Amniotic epithelial cell (primary cell): Measurements from ENCODE around the gene LRIT2.

Source experiments
- DNase-seq: peaks from one replicate; pipeline ENCODE4 v3.0.0-alpha.2; 2010; ENCODE audit warnings: low read depth

LRIT2 gene

DNA sequence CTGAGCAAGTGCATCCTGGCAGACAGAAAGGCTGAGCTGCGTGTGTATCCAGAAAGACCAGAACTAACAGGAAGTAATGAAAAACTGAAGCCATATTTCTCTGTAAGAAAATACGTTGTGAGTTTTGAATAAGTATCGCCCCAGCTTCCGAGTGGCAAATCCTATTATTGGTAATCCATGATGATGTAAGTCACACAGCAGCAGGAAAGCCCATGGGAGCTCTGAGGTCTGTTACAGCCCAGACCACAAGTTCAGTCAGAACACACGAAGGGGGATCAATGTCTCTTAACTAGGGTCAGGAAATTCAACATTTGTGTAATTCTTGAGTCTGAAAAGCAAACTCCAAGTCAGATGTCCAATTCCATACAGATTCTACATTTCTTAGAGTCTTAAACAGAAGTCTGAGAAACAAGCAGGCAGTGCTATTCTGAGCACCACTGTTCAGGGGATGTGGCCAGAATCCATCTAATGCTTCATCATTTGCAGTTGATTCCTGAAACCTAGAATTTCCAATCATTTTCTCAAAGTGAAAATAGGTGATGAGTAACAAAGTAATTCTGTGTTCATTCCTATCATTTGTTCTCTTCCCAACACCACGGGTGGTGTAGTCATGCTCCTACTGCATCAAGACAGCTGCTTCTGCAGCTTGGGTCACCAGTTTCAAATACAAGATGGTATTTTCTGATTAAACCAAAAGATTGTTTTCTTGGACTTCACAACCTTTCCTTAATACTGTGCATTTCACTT lies at the start of gene LRIT2:
LRIT2 (minus strand) TSS at position 118 of the 747 bp plus-strand sequence; CDS start at position 94, 24 bp downstream.
- DNase-seq, result no peak

- DNase-seq, result no peak
Observed at GRCh38 chr10:84270708-84271107, 45.4 kb upstream of the LRIT2 start.

DNA sequence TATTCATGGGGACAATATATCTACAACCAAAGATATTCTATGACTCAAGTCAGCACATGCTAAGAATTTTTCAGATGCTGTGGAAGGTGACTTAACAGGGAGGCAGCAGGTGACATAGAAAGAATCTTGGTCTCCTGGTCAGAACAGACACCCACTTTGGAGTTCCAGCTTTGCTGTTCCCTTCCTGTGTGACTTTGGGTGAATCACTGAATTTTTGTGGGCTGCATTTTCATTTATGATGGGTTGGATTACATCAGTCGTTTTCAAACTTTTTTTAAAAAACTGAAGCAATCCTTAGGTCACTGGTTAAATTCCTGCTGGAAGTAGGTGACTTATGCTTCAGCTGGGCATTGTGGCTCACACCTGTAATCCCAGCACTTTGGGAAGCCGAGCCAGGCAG lies 44.4 kb upstream of the LRIT2 start:
- peak; percentile 57 for DNase-seq

DNA sequence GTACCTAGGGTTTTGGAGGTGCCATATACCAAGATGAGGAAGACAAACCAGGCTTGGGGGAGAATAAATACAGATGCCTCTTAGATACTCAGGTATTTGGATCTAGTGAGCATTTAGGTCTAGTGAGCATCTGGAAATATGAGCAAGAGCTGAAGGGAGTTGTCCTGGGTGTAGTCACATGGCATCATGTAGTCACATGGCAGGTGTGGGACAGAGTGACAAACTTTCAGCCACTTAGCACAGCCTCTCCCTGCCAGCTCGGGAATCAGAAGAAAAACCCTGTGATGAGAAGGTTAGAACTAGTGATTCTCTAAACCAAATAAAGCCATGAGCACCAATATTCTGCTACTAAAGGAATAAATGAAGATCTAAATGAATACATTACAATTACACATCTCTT lies 43.8 kb upstream of the LRIT2 start:
- DNase-seq, result no peak

- DNase-seq, result peak; percentile 38
Observed at GRCh38 chr10:84267503-84268126, 42.3 kb upstream of the LRIT2 start.

GRCh38 chr10:84265418-84265817 lies 40.1 kb upstream of the LRIT2 start:
- DNase-seq, result no peak

- peak; percentile 34 for DNase-seq
Observed at GRCh38 chr10:84264611-84265141, 39.3 kb upstream of the LRIT2 start.

DNA sequence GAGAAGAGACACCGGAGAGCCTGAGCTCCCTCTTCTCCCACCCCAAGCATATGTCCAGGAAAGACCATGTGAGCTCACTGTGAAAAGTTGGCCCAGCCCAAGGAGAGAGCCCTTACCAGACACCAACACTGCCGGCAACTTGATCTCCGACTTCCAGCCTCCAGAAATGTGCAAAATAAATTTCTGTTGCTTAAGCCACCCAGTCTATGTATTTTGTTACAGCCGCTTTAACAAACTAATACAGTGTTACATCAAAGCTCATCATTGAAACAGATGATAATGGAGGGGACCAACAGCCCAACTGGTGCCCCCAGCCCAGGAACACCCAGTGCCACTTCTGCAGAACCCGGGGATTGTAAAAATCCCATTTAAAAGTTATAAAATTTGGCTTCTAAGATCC lies 38.4 kb upstream of the LRIT2 start:
- DNase-seq, result no peak

DNA sequence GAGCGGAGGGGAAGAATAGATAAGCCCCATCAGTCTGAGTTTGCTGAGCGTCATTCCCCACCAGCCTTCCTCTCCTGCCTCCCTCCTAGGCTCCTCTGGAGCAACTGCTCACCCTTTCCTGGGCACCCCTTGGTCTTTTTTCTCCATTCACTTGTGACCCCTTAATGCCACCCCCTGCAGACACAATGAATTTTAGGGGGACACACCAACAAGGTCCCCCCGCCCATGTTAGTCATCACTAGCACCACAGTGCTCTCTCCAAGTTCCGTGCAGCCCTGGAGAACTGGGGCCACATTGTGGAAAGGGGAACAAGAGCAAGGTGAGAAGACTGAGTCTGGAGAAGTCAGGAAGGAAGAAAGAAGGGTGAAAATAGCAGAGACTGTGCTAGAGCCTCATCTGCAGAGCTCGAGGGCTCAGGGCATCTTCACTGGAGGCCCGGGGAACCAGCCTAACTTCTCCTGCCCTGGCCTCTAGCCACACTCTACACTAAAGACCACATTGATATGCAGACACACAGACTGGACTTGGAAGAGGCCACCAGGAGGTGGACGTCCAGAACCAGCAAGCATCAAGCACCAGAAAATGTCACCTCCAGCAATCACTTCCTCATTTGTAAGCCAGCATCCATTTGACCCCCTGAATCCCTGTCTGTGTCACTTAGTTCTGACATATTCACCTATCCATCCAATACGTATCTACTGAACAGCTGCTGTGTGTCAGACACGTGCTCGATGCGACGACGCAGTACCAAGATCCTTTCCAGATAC lies 37.0 kb upstream of the LRIT2 start:
- DNase-seq, result no peak

DNA sequence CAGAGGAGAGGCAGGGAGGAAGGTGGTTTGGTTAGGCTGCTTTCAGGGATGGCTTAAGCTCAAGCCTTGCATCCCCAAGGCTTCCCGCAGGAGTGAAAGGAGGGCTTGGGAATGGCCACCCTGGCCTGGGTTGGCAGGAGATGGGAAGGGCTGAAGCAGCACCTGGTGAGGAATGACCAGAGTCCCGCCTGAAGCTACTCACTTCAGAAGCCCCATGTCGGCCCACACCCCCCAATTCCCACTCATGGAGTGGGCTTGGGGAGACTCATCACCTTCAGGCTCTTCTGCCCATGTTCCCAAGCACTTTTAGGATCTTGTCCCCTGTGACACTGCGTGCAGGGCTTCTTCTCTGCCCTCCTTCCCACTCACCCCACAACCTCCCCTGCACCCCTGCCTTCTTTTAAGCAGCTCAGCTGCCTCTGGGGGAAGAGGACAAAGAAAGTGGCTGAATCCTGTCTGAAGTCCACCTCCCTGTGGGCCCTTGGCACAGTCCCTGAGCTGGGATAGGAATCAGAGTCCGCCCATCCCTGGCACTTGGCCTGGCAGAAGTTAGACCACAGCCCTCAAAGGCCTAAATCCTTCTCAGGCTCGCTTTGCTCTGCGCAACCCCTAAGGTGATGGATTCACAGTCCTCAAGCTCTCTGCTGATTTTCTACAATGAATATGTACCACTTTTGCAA lies 36.0 kb upstream of the LRIT2 start:
- DNase-seq, result no peak

DNA sequence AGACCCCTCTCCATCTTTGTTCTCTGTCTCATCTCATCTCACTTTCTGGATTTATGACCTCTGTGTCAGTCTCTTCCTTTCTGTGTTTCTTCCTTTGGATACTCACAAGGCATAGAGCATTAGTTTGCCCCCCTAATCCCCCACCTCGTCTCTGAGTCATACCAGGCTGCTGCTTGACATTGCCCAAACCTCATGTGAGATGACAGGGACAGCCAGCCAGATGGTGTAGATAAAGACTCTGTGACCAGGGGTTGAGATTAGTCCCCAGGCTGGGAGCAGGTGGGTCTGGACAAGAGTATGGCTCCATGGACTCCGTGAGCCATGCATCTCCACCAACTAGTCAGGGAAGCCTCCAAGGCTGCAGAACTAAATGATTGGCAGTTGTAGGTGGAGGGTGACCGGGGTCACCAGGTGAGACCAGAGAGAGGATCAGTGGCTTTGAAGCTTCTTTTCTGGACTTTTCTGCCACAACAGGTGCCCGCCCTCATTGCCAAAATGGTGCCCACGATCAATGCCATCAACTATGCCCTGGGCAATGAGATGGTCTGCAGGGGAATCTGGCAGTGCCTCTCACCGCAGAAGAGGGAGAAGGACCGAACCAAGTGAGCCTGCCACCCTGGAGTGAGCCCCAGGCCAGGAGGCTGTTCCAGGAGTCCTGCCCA lies 32.8 kb upstream of the LRIT2 start:
- no peak for DNase-seq

GRCh38 chr10:84257343-84258020 lies 32.1 kb upstream of the LRIT2 start:
- DNase-seq, result no peak

DNA sequence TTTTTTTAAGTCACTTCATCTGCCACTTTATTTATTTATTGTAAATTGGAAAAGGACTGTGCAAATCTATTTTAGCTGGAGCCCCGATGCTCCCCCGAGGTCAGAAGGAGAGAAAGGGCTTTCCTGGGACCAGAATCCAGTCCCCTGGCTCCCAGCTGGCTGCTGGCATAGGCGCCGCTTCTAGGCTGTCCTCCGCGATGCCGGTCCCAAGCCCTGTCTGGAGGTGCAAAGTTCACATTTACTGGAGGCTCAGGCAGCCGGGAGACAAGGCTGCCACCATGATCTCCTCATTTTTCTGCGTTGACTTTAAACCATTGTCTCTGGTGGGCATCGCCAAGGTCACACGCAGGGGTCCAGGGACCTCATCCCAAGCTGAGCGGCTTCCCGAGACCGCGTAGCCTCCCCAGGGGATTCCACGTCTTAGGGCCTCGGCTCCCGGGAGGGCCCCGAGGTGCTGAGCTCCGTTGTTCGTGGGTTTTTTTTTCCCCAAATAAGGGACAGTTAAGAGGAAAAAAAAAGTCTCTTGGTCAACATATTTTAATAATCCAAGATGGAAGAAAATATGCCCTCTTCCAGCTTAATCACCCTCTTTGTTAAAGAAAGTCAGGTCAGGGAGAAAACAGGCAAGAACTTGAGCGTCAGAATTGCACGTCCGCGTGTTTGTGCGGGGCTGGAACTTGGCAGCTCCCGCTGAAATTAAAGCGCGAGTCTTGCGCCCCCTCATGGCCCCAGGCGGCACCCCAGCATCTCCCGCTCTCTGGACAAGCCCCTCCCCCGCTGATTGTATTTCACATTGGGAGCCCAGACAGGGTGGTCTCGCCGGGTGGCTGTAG lies 31.4 kb upstream of the LRIT2 start:
- DNase-seq, result peak; percentile 27

DNA sequence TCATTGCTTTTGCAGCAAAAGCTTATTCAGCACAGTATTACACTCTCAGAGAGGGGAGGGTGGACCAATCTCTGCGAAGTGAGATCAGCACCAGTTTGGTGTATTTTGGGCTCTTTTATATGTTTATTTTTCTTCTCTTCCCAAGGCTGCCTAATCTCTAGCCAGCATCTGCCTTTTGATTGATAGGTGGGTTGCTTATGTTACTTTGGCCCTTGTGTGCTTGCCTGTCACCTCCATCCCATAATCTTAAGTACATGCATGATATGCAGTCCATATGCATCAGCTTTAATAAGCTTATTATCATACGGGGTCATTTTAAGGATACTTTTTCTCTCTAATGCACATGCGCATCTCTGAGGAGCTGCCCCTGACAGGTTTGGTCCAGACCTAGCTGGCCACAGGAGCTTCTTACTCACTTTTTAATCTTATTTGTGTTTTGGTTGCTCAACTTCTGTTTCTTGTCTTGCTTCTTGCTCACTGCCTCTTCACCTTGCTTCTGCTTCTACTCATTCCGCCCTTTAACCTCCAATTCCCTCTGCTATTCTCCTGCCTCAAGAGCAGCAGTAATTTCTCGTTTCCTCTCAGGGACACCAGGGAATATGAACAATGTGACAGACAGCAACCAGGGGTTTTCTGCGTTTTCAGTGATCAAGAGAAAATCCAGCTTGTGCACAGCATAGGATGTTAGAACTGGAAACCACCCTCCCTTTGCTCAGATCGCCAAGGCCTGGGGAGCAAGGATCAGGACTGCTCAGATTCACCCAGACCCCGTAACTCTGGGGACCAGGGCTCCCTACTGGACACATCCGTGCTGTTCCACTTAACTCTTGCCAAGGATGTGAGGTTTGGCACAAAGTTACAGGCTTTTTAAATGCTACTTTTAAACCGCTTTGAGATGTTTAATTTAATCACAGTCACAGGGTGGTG lies 29.5 kb upstream of the LRIT2 start:
- DNase-seq, result peak; percentile 3

DNA sequence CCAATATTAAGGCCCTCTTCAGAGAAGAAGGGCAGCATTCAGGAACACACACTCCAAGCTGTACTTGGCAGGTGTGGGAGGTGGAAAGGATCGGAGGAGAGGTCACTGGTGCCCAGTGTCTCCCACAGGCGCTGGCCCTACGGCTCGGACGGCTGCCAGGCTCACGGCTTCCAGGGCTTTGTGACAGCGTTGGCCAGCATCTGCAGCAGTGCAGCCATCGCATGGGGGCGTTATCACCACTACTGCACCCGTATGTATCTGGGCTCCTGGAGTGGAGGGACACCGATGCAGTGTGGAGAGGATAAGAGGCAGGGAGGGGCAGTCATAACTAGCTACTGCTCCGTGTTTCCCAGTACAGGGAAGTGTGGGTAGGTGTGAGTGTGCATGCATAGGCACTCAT lies 23.4 kb upstream of the LRIT2 start:
- no peak for DNase-seq

DNA sequence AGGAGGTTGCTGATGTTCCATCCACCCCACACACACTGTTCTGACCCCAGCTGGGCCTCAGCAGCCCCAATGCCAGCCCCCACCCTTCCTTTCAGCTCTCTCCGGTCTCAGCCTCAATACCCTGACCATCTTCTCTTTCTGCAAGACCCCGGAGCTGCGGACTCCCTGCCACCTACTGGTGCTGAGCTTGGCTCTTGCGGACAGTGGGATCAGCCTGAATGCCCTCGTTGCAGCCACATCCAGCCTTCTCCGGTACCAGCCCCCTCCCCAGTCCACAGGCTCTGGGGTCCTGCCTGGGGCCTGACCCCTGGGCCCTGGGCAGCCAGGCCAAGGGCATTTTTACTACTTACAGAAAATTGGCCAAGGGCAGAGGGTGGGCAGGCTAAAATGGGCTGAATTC lies 22.2 kb upstream of the LRIT2 start:
- no peak for DNase-seq

GRCh38 chr10:84244651-84245270 lies 19.4 kb upstream of the LRIT2 start, which contains the start of gene RGR:
RGR (plus strand) TSS chr10:84245053; CDS start chr10:84245091, 38 bp downstream.
- no peak for DNase-seq

DNA sequence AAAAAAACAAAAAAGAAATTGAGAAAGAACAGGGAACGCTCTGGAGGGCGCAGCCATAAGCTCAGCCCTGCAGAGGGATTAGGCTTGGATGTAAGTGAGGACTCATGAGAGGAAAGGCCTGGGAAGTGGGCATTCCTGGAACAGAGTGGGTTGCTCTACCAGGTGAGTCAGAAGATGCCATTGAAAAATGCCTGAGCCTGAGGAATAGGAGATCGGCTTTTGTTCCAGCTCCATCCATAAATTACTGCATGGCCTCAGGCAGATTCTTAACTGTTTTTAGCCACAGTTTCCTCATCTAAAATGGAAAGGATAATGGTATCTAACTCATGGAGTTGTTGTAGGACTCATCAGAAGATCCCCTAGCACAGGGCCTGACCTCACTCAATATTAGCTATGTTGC lies 18.4 kb upstream of the LRIT2 start:
- DNase-seq, result no peak
